Measurements from ENCODE around the gene KCNJ3.

The KCNJ3 gene
- total RNA-seq = 0 reads per million in 2 experiments

GRCh38 chr2:154698296-154698720 is at the start of gene KCNJ3:
KCNJ3 (plus strand) TSS chr2:154698695; CDS start chr2:154698776, 81 bp downstream.
- DNase-seq (ENCODE audit: low read depth) = no peak

GRCh38 chr2:154655499-154655898 is 43.0 kb upstream of the KCNJ3 start:
- no peak for DNase-seq (ENCODE audit: low read depth)

GRCh38 chr2:154658854-154659253 is 39.6 kb upstream of the KCNJ3 start:
- no peak for DNase-seq (ENCODE audit: low read depth)

- DNase-seq (ENCODE audit: low read depth) = no peak
Observed at GRCh38 chr2:154664248-154664647, 34.2 kb upstream of the KCNJ3 start.

GRCh38 chr2:154670083-154670482 is 28.4 kb upstream of the KCNJ3 start:
- DNase-seq (ENCODE audit: low read depth) = no peak

GRCh38 chr2:154673694-154674093 is 24.8 kb upstream of the KCNJ3 start:
- no peak for DNase-seq (ENCODE audit: low read depth)

- DNase-seq (ENCODE audit: low read depth) = no peak
Observed at GRCh38 chr2:154677401-154677800, 21.1 kb upstream of the KCNJ3 start.

- DNase-seq (ENCODE audit: low read depth) = no peak
Observed at GRCh38 chr2:154681741-154682140, 16.8 kb upstream of the KCNJ3 start.

GRCh38 chr2:154686162-154686561 is 12.3 kb upstream of the KCNJ3 start:
- DNase-seq (ENCODE audit: low read depth) = no peak

- no peak for DNase-seq (ENCODE audit: low read depth)
Observed at GRCh38 chr2:154688373-154688772, 10.1 kb upstream of the KCNJ3 start.

GRCh38 chr2:154689158-154689557 is 9.3 kb upstream of the KCNJ3 start:
- no peak for DNase-seq (ENCODE audit: low read depth)

- DNase-seq (ENCODE audit: low read depth) = no peak
Observed at GRCh38 chr2:154692927-154693326, 5.6 kb upstream of the KCNJ3 start.

GRCh38 chr2:154693741-154694340 is 4.7 kb upstream of the KCNJ3 start:
- no peak for DNase-seq (ENCODE audit: low read depth)

GRCh38 chr2:154694881-154695280 is 3.6 kb upstream of the KCNJ3 start:
- no peak for DNase-seq (ENCODE audit: low read depth)

- no peak for DNase-seq (ENCODE audit: low read depth)
Observed at GRCh38 chr2:154696369-154696768, 2.1 kb upstream of the KCNJ3 start.

GRCh38 chr2:154696810-154697417 is 1.6 kb upstream of the KCNJ3 start:
- no peak for DNase-seq (ENCODE audit: low read depth)

GRCh38 chr2:154697418-154698252 is 860 bp upstream of the KCNJ3 start:
- DNase-seq (ENCODE audit: low read depth) = no peak

GRCh38 chr2:154698721-154699574 is 453 bp downstream of the KCNJ3 start:
- DNase-seq (ENCODE audit: low read depth) = no peak

GRCh38 chr2:154699575-154699930 is 1.1 kb downstream of the KCNJ3 start:
- no peak for DNase-seq (ENCODE audit: low read depth)

- no peak for DNase-seq (ENCODE audit: low read depth)
Observed at GRCh38 chr2:154700136-154700535, 1.6 kb downstream of the KCNJ3 start.

GRCh38 chr2:154704991-154705390 is 6.5 kb downstream of the KCNJ3 start:
- no peak for DNase-seq (ENCODE audit: low read depth)

- DNase-seq (ENCODE audit: low read depth) = no peak
Observed at GRCh38 chr2:154706660-154707059, 8.2 kb downstream of the KCNJ3 start.

Data from T follicular helper cell (primary cell).